D721Med (cell line): Measurements from ENCODE around the gene PLA2G12A.
"Not testable (repeated sequence)": the region's sequence is repeated elsewhere in the genome, so short reads cannot be mapped to it uniquely, and the experiment has no call there.

Experiments
- DNase-seq: peaks from one replicate; pipeline ENCODE4 v3.0.0; 2011; ENCODE audit warnings: low spot score; ENCODE audit not compliant: insufficient read length
- FAIRE-seq: peaks from 2 replicates; lab custom pipeline; 2011; peaks lifted over from hg19 to GRCh38; lab: Jason Lieb, UNC
- TF ChIP-seq, protein P1 (sequence below): IDR thresholded peaks from 2 replicates; pipeline ENCODE4 v1.5.1; 2012; ENCODE audit warnings: mild to moderate bottlenecking, control low read depth; ENCODE audit not compliant: insufficient read depth; ENCODE audit errors: missing control alignments

Gene PLA2G12A

DNA sequence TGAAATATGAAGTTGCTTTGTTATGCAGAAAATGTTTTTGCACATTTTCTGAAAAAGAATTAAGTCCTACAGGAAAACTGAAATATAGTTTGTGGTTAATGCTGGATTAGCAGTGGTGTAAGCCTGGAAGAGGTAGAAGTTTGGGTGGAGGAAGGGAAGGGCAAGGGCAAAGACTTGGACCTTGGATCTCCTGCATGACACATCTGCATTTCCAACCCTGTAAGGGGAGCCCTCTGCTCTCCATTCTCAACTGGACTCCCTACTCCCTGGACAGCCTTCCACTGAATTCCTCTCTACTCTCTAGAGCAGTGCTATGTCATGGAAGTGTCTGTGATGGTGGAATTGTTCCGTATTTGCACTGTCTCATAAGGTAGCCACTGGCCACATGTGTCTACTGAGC, 31.2 kb downstream of the PLA2G12A start:
- TF ChIP-seq, protein P1, sequence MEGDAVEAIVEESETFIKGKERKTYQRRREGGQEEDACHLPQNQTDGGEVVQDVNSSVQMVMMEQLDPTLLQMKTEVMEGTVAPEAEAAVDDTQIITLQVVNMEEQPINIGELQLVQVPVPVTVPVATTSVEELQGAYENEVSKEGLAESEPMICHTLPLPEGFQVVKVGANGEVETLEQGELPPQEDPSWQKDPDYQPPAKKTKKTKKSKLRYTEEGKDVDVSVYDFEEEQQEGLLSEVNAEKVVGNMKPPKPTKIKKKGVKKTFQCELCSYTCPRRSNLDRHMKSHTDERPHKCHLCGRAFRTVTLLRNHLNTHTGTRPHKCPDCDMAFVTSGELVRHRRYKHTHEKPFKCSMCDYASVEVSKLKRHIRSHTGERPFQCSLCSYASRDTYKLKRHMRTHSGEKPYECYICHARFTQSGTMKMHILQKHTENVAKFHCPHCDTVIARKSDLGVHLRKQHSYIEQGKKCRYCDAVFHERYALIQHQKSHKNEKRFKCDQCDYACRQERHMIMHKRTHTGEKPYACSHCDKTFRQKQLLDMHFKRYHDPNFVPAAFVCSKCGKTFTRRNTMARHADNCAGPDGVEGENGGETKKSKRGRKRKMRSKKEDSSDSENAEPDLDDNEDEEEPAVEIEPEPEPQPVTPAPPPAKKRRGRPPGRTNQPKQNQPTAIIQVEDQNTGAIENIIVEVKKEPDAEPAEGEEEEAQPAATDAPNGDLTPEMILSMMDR: no peak
- no peak for FAIRE-seq
- DNase-seq: no peak

DNA sequence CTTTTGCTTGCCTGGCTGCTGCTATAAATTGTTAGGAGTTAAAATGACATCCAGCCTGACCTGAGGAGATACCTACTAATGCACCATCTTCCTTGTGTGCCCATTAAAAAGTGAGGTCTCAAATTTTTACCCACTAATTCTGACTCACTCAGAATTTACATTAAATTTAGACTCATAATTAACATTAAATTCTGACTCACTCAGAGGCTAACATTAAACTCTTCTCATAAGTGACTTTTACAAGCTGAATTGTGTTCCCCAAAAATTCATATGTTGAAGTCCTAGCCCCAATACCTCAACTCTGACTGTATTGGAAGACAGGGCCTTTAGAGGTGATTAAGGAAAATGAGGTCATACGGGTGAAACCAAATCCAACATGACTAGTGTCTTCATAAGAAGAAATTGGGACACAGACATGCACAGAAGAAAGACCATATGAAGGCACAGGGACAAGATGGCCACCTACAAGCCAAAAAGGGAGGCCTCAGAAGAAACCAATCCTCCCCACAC, 38.4 kb downstream of the PLA2G12A start:
- TF ChIP-seq, protein P1: no peak
- DNase-seq (no peak), FAIRE-seq (no peak)

DNA sequence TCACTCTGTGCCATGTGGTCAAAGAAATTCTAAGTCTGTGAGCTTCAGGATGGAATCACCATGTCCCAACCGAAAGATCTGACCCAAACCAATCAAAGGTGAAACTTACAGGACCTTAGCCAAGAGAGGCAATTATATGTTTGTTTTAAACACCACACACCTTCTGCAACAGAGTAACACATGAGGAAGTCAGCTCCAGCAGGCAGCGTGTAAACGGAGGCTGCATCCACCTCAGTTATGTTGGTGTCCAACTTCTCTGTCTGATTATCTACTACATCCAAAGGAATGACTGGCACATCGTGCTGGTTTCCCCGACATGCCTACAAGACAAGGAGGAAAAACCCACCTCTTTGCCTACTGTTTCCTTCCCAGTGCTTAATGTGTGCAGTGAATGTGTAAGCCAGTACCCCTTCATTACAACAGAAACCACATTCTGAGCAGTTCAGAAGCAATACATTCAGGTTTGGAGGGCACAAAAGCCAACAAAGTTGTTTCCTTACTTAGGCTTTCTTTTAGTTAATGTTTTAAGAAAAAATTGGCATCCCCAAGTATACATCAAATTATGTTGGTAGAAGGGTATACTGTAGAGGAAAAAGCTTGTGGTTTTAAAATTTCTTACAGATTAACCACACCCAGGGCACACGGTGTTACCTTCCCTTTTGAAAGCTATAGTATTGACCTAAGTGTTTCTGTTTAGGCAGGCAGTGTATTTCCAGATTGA, 39.0 kb downstream of the PLA2G12A start:
- TF ChIP-seq, protein P1: no peak
- FAIRE-seq (no peak), DNase-seq (no peak)

DNA sequence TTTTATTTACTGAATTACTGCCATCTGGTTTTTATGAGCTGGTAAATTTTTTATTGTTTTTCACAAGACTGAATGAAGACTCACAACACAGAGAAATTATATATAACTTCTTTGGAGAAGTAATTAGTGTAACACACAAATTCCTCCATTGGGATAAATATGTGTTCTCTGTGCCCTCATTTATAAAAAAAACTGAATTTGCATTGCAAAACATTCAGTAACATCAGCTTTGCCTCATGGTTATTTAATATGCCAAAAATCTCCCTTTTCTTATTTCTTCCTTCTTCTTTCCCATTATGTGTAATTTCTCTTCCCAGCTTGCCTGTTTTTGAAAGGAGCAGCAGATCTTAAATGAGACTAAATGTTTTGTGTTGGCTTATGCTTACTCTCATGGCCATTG, 45.1 kb downstream of the PLA2G12A start:
- FAIRE-seq (no peak), DNase-seq (no peak)
- TF ChIP-seq, protein P1: no peak

DNA sequence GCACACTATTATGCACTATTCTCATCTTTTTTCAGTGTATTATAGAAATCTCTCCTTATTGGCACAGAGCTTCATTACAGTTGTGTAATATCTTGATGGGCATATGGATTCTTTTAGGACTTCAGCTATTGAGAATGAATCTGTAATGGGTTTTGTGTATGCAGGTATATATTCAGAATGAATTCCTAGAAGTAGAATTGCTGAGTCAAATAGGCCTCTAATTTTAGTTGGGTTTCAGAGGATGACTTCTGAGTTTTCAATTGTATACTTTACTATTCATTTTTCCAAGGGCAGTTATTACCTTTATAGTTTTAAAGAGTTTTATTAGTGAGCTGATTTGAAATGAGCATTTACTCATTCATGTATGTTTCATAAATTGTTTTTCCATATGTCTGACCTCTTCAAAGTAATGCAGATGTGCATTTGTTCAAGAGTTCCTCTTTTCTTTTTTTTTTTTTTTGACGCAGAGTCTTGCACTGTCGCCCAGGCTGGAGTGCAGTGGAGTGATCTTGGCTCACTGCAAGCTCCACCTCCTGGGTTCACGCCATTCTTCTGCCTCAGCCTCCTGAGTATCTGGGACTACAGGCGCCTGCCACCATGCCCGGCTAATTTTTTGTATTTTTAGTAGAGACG, 46.1 kb downstream of the PLA2G12A start:
- DNase-seq: no peak
- TF ChIP-seq, protein P1: no peak
- no peak for FAIRE-seq

DNA sequence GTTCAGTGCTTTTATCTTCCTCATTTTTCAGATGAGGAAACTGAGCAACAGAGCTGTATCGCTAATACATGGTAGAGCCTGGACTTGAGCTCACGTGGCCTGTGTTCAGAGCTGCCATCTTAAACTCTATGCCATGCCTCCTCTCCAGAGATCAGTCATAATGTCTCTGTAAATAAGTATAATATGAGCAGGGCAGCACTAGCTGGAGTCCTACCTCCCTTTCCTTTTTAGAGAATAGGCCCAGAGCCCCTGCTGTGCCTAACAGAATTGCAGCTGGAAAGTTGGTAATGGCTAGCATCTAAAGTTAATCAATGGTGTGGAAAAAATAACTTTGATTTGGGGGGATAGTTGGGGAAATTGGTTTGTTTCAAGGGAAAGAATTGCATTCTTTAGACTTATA, 47.0 kb downstream of the PLA2G12A start:
- DNase-seq: no peak
- TF ChIP-seq, protein P1: no peak
- FAIRE-seq: no peak

DNA sequence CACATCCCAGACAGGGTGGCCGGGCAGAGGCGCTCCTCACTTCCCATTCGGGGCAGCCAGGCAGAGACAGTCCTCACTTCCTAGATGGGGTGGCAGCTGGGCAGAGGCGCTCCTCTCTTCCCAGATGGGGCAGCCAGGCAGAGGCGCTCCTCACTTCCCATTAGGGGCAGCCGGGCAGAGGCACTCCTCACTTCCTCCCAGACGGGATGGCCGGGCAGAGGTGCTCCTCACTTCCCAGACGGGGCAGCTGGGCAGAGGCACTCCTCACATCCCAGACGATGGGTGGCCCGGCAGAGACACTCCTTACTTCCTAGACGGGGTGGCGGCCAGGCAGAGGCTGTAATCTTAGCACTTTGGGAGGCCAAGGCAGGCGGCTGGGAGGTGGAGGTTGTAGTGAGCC, 50.9 kb downstream of the PLA2G12A start:
- FAIRE-seq, DNase-seq: not testable (repeated sequence)

DNA sequence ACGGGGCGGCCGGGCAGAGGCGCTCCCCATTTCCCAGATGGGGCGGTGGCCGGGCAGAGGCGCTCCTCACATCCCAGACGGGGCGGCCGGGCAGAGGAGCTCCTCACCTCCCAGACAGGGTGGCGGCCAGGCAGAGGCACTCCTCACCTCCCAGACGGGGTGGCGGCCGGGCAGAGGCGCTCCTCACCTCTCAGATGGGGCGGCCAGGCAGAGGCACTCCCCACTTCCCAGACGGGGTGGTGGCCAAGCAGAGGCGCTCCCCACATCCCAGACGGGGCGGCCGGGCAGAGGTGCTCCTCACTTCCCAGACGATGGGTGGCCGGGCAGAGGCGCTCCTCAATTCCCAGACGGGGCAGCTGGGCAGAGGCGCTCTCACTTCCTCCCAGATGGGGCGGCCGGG, 51.4 kb downstream of the PLA2G12A start:
- not testable (repeated sequence) for FAIRE-seq, DNase-seq
